Central memory CD8-positive, alpha-beta T cell (primary cell): ENCODE results near the gene CDK17.

ENCODE experiments used
- ATAC-seq: fragments of 150-1000 bp; cut with Tn5 transposase; replicated peaks from 2 replicates; pipeline ENCODE4 v1.10.0; 2022; ENCODE audit warnings: mild to moderate bottlenecking, moderate FRiP score, moderate number of reproducible peaks; ENCODE audit not compliant: poor library complexity, severe bottlenecking; ENCODE audit errors: extremely low read depth
- DNase-seq, 2 donors: peaks; one replicate each; pipeline ENCODE4 v3.0.0; 2021; ENCODE audit warnings: low spot score in 2 of 2
- H3K27ac Mint-ChIP-seq: one replicate; pipeline ENCODE4 v1.8.0; 2022; ENCODE audit warnings: low read depth, mild to moderate bottlenecking, moderate library complexity, mixed read lengths
- H3K27me3 Mint-ChIP-seq: one replicate; pipeline ENCODE4 v1.8.0; 2022; ENCODE audit warnings: mixed read lengths
- H3K36me3 Mint-ChIP-seq: one replicate; pipeline ENCODE4 v1.8.0; 2022; ENCODE audit warnings: mild to moderate bottlenecking, moderate library complexity, mixed read lengths; ENCODE audit not compliant: insufficient read depth
- H3K4me1 Mint-ChIP-seq: one replicate; pipeline ENCODE4 v1.8.0; 2022; ENCODE audit warnings: mixed read lengths
- H3K4me3 Mint-ChIP-seq: one replicate; pipeline ENCODE4 v1.8.0; 2022; ENCODE audit warnings: mild to moderate bottlenecking, moderate library complexity, mixed read lengths
- H3K9me3 Mint-ChIP-seq: one replicate; pipeline ENCODE4 v1.8.0; 2022; ENCODE audit warnings: mixed read lengths

CDK17 gene

GRCh38 chr12:96289067-96289466 lies 111.2 kb downstream of the CDK17 start:
- Mint-ChIP-seq H3K4me3 (no peak overlapping the region), H3K27me3 (no peaks in the 10 kb centered on the region), H3K4me1 (peaks cover 14% of the 10 kb centered on the region), H3K27ac (no peak overlapping the region), H3K9me3 (no peaks in the 10 kb centered on the region), H3K36me3 (peaks cover 67% of the 10 kb centered on the region)
- ATAC-seq (no peak), DNase-seq (no peak)

- H3K9me3 Mint-ChIP-seq = no peaks in the 10 kb centered on the region
- no peak overlapping the region for H3K4me3 Mint-ChIP-seq
- peaks cover 76% of the 10 kb centered on the region for H3K36me3 Mint-ChIP-seq
- H3K27me3 Mint-ChIP-seq = no peaks in the 10 kb centered on the region
- no peak for DNase-seq
- no peak for ATAC-seq
- no peak overlapping the region for H3K27ac Mint-ChIP-seq
- peaks cover 14% of the 10 kb centered on the region for H3K4me1 Mint-ChIP-seq
Observed at GRCh38 chr12:96285158-96285557, 115.1 kb downstream of the CDK17 start.

- Mint-ChIP-seq H3K27ac (peak overlapping the region; percentile 80), H3K36me3 (peaks cover 23% of the 10 kb centered on the region)
Observed at GRCh38 chr12:96274331-96274730, 125.9 kb downstream of the CDK17 start.

GRCh38 chr12:96271469-96272199 lies 128.6 kb downstream of the CDK17 start:
- no peak for DNase-seq
- Mint-ChIP-seq H3K4me1 (peaks cover 28% of the 10 kb centered on the region), H3K9me3 (no peaks in the 10 kb centered on the region), H3K27ac (peak overlapping the region; percentile 29), H3K27me3 (no peaks in the 10 kb centered on the region), H3K36me3 (peaks cover 26% of the 10 kb centered on the region), H3K4me3 (no peak overlapping the region)
- no peak for ATAC-seq

More at GRCh38 chr12:96274331-96274730, 125.9 kb downstream of the CDK17 start:
- H3K4me3 Mint-ChIP-seq = no peak overlapping the region
- ATAC-seq (no peak), DNase-seq (no peak)
- no peaks in the 10 kb centered on the region for H3K9me3 Mint-ChIP-seq
- peaks cover 24% of the 10 kb centered on the region for H3K4me1 Mint-ChIP-seq
- no peaks in the 10 kb centered on the region for H3K27me3 Mint-ChIP-seq

- DNase-seq (no peak), ATAC-seq (no peak)
- Mint-ChIP-seq H3K27me3 (no peaks in the 10 kb centered on the region), H3K36me3 (peaks cover 34% of the 10 kb centered on the region), H3K4me1 (peaks cover 8% of the 10 kb centered on the region), H3K27ac (no peak overlapping the region), H3K4me3 (no peak overlapping the region), H3K9me3 (no peaks in the 10 kb centered on the region)
Observed at GRCh38 chr12:96266238-96266637, 134.0 kb downstream of the CDK17 start.

- no peak for ATAC-seq
- Mint-ChIP-seq H3K9me3 (no peaks in the 10 kb centered on the region), H3K27me3 (no peaks in the 10 kb centered on the region), H3K4me3 (no peak overlapping the region), H3K4me1 (peaks cover 8% of the 10 kb centered on the region), H3K36me3 (peaks cover 37% of the 10 kb centered on the region), H3K27ac (no peak overlapping the region)
- no peak for DNase-seq
Observed at GRCh38 chr12:96265836-96266235, 134.4 kb downstream of the CDK17 start.

GRCh38 chr12:96265400-96265799 lies 134.8 kb downstream of the CDK17 start:
- peaks cover 8% of the 10 kb centered on the region for H3K4me1 Mint-ChIP-seq
- H3K36me3 Mint-ChIP-seq = peaks cover 38% of the 10 kb centered on the region
- H3K9me3 Mint-ChIP-seq = no peaks in the 10 kb centered on the region
- ATAC-seq = no peak
- no peak for DNase-seq
- H3K4me3 Mint-ChIP-seq = no peak overlapping the region
- H3K27me3 Mint-ChIP-seq = no peaks in the 10 kb centered on the region
- H3K27ac Mint-ChIP-seq = peak overlapping the region; percentile 7

GRCh38 chr12:96263449-96263902 lies 136.8 kb downstream of the CDK17 start:
- peak overlapping the region; percentile 84 for H3K27ac Mint-ChIP-seq
- peaks cover 42% of the 10 kb centered on the region for H3K36me3 Mint-ChIP-seq
- peaks cover 4% of the 10 kb centered on the region for H3K4me1 Mint-ChIP-seq
- H3K27me3 Mint-ChIP-seq = no peaks in the 10 kb centered on the region
- DNase-seq (no peak), ATAC-seq (no peak)
- H3K4me3 Mint-ChIP-seq = no peak overlapping the region
- H3K9me3 Mint-ChIP-seq = no peaks in the 10 kb centered on the region

GRCh38 chr12:96261557-96261956 lies 138.7 kb downstream of the CDK17 start:
- H3K27ac Mint-ChIP-seq = peak overlapping the region; percentile 48
- H3K36me3 Mint-ChIP-seq = peaks cover 45% of the 10 kb centered on the region
- H3K4me1 Mint-ChIP-seq = no peaks in the 10 kb centered on the region
- no peak for DNase-seq
- no peak for ATAC-seq
- H3K4me3 Mint-ChIP-seq = no peak overlapping the region
- no peaks in the 10 kb centered on the region for H3K27me3 Mint-ChIP-seq
- H3K9me3 Mint-ChIP-seq = no peaks in the 10 kb centered on the region

GRCh38 chr12:96260644-96261043 lies 139.6 kb downstream of the CDK17 start:
- peaks cover 44% of the 10 kb centered on the region for H3K36me3 Mint-ChIP-seq
- H3K27me3 Mint-ChIP-seq = no peaks in the 10 kb centered on the region
- H3K27ac Mint-ChIP-seq = peak overlapping the region; percentile 48
- no peaks in the 10 kb centered on the region for H3K9me3 Mint-ChIP-seq
- ATAC-seq (no peak), DNase-seq (no peak)
- no peaks in the 10 kb centered on the region for H3K4me1 Mint-ChIP-seq
- no peak overlapping the region for H3K4me3 Mint-ChIP-seq

- H3K9me3 Mint-ChIP-seq = no peaks in the 10 kb centered on the region
- ATAC-seq (no peak), DNase-seq (no peak)
- H3K27ac Mint-ChIP-seq = no peak overlapping the region
- H3K4me3 Mint-ChIP-seq = no peak overlapping the region
- no peaks in the 10 kb centered on the region for H3K4me1 Mint-ChIP-seq
- no peaks in the 10 kb centered on the region for H3K27me3 Mint-ChIP-seq
- peaks cover 43% of the 10 kb centered on the region for H3K36me3 Mint-ChIP-seq
Observed at GRCh38 chr12:96260231-96260630, 140.0 kb downstream of the CDK17 start.

- Mint-ChIP-seq H3K27me3 (no peaks in the 10 kb centered on the region), H3K36me3 (peaks cover 39% of the 10 kb centered on the region), H3K27ac (no peak overlapping the region), H3K4me3 (no peak overlapping the region), H3K4me1 (peaks cover 7% of the 10 kb centered on the region), H3K9me3 (no peaks in the 10 kb centered on the region)
- DNase-seq (no peak), ATAC-seq (peak; percentile 77)
Observed at GRCh38 chr12:96258104-96258961, 141.9 kb downstream of the CDK17 start.
